ENCODE data around the gene AKAIN1.

DNA sequence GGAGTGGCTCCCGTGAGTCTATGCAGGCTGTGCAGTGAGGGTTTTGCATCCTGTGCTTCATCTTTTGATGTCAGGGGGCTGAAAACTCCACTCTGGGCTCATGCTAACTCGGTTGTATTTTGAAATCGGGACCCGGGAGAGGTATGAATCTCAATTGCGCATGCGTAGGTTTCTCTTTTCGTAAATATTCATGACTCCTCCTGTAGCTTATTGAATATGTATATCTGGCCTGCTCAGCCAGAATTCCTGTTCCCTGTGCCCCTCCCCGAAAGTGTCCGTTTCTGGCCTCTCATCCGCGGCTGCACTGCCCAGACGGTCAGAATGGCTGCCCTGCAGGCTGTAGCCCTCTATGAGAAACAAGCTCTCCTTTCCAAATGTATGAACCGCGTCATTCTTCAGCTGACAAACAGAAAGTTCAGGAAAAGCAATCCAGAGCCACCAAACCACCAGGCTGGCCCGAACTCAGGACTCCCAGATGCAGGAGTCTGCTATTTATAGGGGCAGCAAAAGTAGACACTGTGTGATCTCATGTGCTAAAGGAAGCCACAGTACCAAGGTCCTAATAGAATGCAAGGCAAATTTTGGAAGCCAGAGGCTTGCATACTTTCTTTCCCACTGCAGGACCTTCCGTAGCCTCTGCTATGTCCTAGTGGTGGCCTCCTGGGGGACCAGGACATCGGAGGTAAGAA is 41.7 kb downstream of the AKAIN1 start:
- TF ChIP-seq, protein P1, sequence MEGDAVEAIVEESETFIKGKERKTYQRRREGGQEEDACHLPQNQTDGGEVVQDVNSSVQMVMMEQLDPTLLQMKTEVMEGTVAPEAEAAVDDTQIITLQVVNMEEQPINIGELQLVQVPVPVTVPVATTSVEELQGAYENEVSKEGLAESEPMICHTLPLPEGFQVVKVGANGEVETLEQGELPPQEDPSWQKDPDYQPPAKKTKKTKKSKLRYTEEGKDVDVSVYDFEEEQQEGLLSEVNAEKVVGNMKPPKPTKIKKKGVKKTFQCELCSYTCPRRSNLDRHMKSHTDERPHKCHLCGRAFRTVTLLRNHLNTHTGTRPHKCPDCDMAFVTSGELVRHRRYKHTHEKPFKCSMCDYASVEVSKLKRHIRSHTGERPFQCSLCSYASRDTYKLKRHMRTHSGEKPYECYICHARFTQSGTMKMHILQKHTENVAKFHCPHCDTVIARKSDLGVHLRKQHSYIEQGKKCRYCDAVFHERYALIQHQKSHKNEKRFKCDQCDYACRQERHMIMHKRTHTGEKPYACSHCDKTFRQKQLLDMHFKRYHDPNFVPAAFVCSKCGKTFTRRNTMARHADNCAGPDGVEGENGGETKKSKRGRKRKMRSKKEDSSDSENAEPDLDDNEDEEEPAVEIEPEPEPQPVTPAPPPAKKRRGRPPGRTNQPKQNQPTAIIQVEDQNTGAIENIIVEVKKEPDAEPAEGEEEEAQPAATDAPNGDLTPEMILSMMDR (IDR thresholded peaks at IDR 0.05) = no peak
- TF ChIP-seq POLR2A (IDR thresholded peaks at IDR 0.05) = no peak

Data from adrenal gland (tissue), 5 donors.